HUDEP-2 (cell line): ENCODE data around the gene SLC25A2.
"Not testable (repeated sequence)": the region's sequence is repeated elsewhere in the genome, so short reads cannot be mapped to it uniquely, and the experiment has no call there.

Experiments used
- DNase-seq, 76 experiments: peaks; one replicate each; lab custom pipeline; 2025; ENCODE audit not compliant: unreplicated experiment in 76 of 76; lab: John Stamatoyannopoulos, UW

Gene SLC25A2

DNA sequence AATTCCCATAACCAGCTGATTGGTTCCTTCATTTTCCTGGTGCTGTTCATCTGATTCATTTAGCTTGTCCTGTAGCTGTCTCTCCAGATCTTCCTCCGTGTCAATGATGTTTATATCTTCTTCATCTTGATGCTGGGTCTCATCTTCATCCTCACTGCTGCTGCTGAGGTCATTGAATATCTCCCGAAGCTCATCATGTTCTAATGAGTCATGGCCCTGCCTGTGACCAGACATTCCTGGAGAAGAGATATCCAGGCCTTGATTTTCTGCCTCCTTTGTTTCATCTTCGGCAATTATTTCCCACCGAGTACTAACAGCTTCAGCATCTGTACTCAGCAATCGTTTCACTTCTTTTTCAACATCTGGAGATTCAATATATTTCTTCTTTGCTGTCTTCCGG lies 15.4 kb upstream of the SLC25A2 start:
- no peak for DNase-seq

DNA sequence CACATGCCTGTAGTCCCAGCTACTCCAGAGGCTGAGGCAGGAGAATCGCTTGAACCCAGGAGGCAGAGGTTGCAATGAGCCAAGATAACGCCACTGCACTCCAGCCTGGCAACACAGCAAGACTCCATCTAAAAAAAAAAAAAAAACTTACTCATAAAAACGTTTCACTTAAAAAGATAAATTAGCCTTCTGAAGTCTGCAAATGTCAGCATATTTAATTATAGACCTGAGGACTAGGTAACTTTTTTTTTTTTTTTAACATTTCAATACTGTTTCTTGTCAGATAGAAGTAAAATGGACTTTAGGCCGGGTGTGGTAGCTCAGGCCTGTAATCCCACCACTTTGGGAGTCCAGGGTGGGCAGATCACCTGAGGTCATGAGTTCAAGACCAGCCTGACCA lies 13.1 kb upstream of the SLC25A2 start:
- not testable (repeated sequence) for DNase-seq

DNA sequence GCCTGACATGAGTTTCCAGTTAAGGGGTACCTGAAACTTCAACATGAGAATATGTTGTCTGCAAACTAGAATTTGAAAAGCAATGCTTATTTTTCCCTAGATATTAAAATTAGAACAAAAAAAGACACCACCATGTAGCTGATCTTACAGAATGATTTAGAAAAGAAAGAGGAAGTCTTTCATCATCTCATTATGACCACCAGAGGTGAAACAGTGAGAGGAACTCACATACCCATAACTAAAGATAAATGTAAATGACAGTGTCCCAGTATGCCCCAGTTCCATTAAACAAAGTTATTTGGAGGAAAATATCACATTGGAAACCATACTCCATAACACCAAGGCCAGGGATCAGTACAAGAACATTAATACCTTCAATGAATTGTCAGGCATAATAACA lies 9.9 kb upstream of the SLC25A2 start:
- no peak for DNase-seq

DNA sequence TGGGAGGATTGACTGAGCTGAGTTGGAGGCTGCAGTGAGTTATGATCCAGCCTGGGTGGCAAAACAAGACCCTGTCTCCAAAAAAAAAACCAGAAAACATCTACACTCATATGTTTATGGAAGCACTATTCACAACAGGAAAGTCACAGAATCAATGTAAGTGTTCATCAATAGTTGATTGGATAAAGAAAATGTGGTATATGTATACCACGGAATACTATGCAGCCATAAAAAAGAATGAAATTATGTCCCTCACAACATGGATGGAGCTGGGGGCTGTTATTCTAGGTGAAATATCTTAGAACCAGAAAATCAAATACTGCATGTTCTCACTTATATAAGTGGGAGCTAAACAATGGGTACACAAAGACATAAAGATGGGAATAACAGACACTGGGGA lies 2.8 kb upstream of the SLC25A2 start:
- no peak for DNase-seq

DNA sequence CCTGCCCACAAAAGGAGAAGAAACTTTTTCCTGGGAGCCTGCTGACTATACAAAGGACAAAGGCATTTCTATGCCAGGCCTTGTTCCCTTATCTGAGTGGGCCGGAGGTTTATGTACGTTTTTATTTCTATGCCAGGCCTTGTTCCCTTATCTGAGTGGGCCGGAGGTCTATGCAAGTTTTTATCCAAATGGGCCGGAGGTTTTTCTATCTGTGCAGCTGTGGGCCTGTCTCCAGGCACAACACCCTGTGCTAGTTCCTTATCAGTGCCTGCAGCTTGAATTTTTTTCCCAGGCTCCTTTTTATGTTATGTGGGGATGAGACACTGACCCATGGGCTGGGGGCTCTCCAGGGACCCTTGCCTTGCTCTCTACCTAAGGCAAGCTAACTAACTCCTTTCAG lies 5.5 kb downstream of the SLC25A2 start:
- DNase-seq: peak in 40 of 76 experiments; percentile 1 to 79 (median 32)

DNA sequence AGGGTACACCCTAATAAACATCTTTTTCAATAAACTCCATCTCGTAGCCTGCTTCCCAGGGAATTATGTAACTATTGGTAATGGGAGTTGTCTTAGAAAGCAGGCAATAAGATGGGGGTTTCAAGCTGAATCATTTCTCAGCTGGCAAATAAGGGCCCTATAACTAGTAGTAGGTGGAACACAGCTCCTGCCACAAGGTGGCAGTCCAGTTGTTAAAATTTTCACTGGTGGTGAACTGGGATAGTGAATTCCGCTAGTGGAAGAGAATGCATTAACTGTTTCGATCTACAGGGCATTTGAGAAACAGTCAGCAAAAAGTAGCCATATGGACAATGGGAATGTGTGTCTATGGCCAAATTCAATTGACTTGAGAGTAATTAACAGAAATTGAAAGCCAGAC lies 30.9 kb downstream of the SLC25A2 start:
- DNase-seq: peak in 6 of 76 experiments; percentile 0 to 40 (median 5)

DNA sequence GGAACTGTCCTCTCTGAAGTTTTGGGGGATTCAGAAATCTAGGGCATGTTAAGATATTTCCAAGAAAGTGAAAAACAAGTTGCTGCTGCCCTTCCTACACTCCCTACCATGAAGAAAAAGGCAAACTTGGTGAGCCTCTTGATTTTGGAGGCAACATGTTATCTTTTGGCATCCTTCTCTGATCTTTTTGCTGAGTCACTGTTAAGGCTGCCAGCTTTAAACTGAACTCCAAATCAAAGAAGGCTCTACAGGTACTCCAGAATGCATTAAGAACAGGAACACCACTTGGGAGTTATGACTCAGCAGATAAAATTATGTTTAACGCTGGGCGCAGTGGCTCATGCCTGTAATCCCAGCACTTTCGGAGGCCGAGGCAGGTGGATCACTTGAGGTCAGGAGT lies 34.7 kb downstream of the SLC25A2 start:
- no peak for DNase-seq

DNA sequence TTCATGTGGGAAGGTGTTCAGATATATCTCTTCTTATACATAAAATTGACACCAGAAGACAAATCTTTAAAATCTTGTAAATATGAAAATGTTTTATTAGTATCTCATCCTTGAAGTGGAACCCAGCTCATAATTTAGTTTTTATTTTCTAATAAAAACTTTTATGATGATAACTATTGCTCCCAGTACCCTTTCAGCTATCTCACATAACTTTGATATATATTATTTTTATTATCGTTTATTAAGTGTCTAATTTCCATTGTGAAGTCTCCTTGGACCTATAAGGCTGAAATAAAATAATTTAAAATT lies 42.7 kb downstream of the SLC25A2 start:
- DNase-seq: no peak

DNA sequence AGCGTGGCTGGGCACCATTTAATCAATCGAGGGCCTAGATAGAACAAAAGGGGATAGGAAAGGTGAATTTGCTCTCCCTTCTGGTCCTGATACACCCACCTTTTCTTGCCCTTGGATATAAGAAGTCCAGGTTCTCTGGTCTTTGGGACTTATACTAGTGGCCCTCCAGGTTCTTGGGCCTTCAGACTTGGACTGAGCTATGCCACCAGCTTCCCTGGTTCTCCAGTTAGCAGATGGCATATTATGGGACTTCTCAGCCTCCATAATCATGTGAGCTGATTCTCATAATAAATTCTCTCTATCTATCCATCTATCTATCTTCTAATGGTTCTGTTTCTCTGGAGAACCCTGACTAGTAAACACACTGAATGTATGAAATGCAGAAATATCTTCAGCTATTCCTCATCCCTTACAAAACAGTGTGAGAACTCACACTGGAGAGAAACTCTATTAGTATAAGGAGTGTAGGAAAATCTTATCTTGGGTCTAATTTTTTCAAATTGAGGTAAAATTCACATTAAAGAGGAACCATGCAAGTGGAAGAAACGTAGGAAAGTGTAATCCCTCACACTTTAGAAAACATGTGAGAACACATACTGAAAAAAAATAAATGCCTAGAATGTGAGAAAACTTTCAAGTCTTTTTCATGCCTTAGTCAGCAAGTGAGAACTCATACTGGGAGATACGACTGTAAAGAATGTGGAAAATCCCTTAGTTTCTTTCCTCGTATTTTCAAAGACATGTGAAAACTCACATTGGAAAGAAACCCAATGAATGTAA lies 43.2 kb downstream of the SLC25A2 start:
- DNase-seq: no peak

DNA sequence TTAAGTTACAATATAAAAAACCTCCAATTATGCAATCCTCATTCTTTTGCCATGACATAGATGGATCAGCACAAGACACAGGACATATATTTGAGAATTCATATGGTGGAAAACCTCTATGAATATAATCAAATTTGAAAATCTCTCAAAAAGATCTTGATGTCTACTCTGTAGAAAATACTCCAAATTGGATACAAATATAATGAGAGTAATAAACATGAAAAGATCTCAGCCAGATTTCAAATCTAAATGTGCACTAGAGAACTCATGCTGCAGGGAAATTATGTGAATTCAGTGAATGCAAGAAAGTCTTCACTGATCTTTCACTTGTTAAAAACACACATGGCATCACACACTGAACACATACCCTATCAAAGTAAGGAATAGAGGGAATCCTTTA lies 44.9 kb downstream of the SLC25A2 start:
- DNase-seq: no peak

DNA sequence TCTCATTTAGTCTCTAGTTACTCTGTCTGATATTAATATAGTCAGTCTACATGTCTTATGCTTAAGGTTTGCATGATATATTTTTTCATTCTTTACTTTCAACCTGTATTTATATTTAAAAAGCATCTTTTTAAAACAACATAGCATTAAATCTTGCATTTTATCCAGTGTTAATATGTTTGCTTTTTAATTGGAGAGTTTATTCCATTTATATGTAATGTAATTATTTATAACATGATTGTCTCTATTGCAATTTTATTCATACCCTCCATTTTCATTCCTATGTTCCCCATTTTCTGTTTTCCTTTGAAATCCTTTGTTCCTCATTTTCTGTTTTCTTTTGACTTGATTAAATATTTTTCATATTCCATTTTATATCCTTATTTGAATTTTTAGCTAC lies 45.4 kb downstream of the SLC25A2 start:
- no peak for DNase-seq
